ENCODE results near the gene USP30.

DNA sequence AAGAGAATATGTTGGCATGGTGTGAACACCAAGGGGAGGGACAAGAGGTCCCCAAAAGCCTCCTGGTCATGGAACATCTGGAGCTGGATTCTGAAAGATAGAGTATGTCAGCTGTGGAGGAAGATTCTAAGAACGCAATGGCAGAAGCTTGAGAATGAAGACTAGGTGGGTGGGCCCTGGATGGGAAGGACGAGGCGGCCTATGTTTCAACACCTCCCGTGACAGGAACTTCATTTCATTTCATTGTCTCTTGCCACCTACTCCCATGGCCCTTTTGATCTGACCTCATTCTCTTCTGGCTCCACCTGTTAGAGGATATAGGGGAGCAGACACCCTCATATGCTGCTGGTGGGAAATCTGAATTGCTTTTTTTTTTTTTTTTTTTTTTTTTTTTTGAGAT is 48.4 kb downstream of the USP30 start:
- TF ChIP-seq, protein P1, sequence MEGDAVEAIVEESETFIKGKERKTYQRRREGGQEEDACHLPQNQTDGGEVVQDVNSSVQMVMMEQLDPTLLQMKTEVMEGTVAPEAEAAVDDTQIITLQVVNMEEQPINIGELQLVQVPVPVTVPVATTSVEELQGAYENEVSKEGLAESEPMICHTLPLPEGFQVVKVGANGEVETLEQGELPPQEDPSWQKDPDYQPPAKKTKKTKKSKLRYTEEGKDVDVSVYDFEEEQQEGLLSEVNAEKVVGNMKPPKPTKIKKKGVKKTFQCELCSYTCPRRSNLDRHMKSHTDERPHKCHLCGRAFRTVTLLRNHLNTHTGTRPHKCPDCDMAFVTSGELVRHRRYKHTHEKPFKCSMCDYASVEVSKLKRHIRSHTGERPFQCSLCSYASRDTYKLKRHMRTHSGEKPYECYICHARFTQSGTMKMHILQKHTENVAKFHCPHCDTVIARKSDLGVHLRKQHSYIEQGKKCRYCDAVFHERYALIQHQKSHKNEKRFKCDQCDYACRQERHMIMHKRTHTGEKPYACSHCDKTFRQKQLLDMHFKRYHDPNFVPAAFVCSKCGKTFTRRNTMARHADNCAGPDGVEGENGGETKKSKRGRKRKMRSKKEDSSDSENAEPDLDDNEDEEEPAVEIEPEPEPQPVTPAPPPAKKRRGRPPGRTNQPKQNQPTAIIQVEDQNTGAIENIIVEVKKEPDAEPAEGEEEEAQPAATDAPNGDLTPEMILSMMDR (conservative IDR thresholded peaks at IDR 0.05; ENCODE audit: low read length) = no peak
- no peak for TF ChIP-seq EZH2phosphoT487 (IDR thresholded peaks at IDR 0.05; ENCODE audit: borderline replicate concordance)

All from Loucy (cell line).